Caco-2 (cell line): Measurements from ENCODE around the gene SPAG17. TPM values are rescaled to one million over a fixed set of nuclear protein-coding genes. Genes with fewer than 3 reads are reported as not detected.
A peak's percentile ranks its signal among the peaks of the same experiment; 100 is the strongest.

Source experiments
- BruUV-seq: library from RNA; stranded (reverse); fragments of 400-500 nt; replicated peaks from 2 replicates; lab custom pipeline; 2021; lab: Mats Ljungman, UMichigan
- CTCF ChIA-PET: fragments of 300-600 bp; sonication (Branson Sonifier 250); formaldehyde crosslinking; loops from one replicate; lab custom pipeline; 2022; ENCODE audit warnings: antibody characterized with exemption; lab: Charles Lee
- POLR2A ChIA-PET: fragments of 300-600 bp; sonication (Branson Sonifier 250); formaldehyde crosslinking; loops from one replicate; lab custom pipeline; 2022; ENCODE audit warnings: antibody characterized with exemption; lab: Charles Lee
- DNase-seq, 2 experiments: peaks; one replicate each; pipeline versions ENCODE4 v3.0.0 to v3.0.0-alpha.2; 2020 to 2022
- H3K27me3 ChIP-seq: replicated peaks from 2 replicates; pipeline ENCODE4 v1.6.0; 2011; ENCODE audit warnings: low read length; ENCODE audit not compliant: control insufficient read depth, insufficient read depth
- H3K36me3 ChIP-seq: 2 replicates; pipeline ENCODE4 v1.5.1; 2011; ENCODE audit warnings: low read length; ENCODE audit not compliant: control insufficient read depth, insufficient read depth
- H3K4me1 ChIP-seq: fragments of 250-450 bp; sonication (Bioruptor Pico); 2 replicates; pipeline ENCODE4 v1.5.1; 2020; ENCODE audit warnings: mild to moderate bottlenecking
- H3K4me3 ChIP-seq: 2 replicates; pipeline ENCODE4 v1.5.1; 2011; ENCODE audit warnings: low read depth, mild to moderate bottlenecking, control low read depth, low read length
- H3K9me3 ChIP-seq: fragments of 250-450 bp; sonication (Bioruptor Pico); 2 replicates; pipeline ENCODE4 v1.5.1; 2020; ENCODE audit warnings: mild to moderate bottlenecking, moderate library complexity
- H3K27ac Mint-ChIP-seq: one replicate; pipeline ENCODE4 v1.8.0; 2022; ENCODE audit warnings: mixed read lengths; ENCODE audit not compliant: unreplicated experiment
- H3K27me3 Mint-ChIP-seq: one replicate; pipeline ENCODE4 v1.8.0; 2022; ENCODE audit warnings: mixed read lengths; ENCODE audit not compliant: insufficient read depth, unreplicated experiment
- H3K36me3 Mint-ChIP-seq: one replicate; pipeline ENCODE4 v1.8.0; 2022; ENCODE audit warnings: mild to moderate bottlenecking, mixed read lengths; ENCODE audit not compliant: insufficient read depth, unreplicated experiment
- H3K4me1 Mint-ChIP-seq: one replicate; pipeline ENCODE4 v1.8.0; 2022; ENCODE audit warnings: low read depth, mixed read lengths; ENCODE audit not compliant: unreplicated experiment
- H3K4me3 Mint-ChIP-seq: one replicate; pipeline ENCODE4 v1.8.0; 2022; ENCODE audit warnings: mild to moderate bottlenecking, moderate library complexity, mixed read lengths; ENCODE audit not compliant: unreplicated experiment
- H3K9me3 Mint-ChIP-seq: one replicate; pipeline ENCODE4 v1.8.0; 2022; ENCODE audit warnings: mixed read lengths; ENCODE audit not compliant: unreplicated experiment
- intact Hi-C: fragments of 100-400 bp; cut with micrococcal nuclease; formaldehyde crosslinking; loops from one replicate; pipeline ENCODE4 v1.10.0; 2022; ENCODE audit not compliant: unreplicated experiment
- total RNA-seq: library from RNA; stranded (reverse); gene quantifications from 2 replicates; pipeline ENCODE4 v1.2.3, GENCODE V29; 2022
- TF ChIP-seq, protein P1 (sequence below), 2 experiments: fragments of 200-600 bp in 1 of 2; IDR thresholded peaks; 1 replicate in 1 of 2; 2 replicates in 1 of 2; pipeline versions ENCODE4 v1.5.1 to v1.8.0; 2011 to 2022; ENCODE audit warnings: antibody characterized with exemption in 1 of 2, control low read depth in 1 of 2, inconsistent platforms in 1 of 2, low read depth in 1 of 2, low read length in 1 of 2, mild to moderate bottlenecking in 1 of 2, moderate library complexity in 1 of 2; ENCODE audit not compliant: insufficient read depth in 1 of 2, severe bottlenecking in 1 of 2, unreplicated experiment in 1 of 2

The SPAG17 gene
- total RNA-seq, 1 experiment from 2014 or later: not detected

DNA sequence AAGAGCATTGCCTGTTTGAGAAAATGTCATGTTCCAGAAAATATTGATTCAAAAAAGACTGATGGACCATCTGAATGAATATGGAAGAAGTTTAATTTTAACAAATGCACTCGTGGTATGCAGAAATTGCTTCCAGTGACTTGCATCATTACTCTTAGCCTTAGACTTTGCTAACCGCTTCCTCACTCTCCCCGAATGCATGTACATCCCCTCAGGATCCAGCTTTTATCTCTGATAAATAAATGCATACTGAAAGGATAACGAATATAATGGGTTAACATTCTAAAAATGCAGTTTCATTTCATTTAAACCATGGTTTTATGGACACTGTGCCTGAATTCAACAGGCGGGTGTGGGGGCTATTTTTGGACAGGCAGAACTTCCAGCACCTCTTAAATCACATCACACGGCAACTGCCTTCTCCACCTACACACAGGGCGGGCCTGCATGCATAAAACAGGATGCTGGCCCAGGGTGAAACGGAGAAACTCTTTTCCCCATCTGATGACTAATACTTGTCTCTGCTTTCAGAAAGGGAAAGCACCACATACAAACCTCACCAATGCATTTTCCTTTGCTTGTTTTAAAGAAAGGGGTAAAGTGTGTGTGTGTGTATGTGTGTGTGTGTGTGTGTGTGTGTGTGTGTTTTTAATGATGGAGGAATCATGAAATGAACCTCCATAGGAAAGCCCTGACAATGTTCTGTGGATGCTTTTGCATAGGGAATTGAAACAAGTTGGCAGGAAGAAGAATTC, 48.7 kb downstream of the SPAG17 start:
- DNase-seq: no peak
- BruUV-seq: no TSS peak
- Histone ChIP-seq H3K36me3 (no peaks in the 10 kb centered on the region), H3K27me3 (no peaks in the 10 kb centered on the region), H3K9me3 (no peaks in the 10 kb centered on the region), H3K4me1 (no peaks in the 10 kb centered on the region), H3K4me3 (no peak overlapping the region)
- Mint-ChIP-seq H3K9me3 (no peaks in the 10 kb centered on the region), H3K4me3 (no peak overlapping the region), H3K4me1 (no peaks in the 10 kb centered on the region), H3K36me3 (no peaks in the 10 kb centered on the region), H3K27ac (no peak overlapping the region), H3K27me3 (peaks cover 7% of the 10 kb centered on the region)
- TF ChIP-seq, protein P1, sequence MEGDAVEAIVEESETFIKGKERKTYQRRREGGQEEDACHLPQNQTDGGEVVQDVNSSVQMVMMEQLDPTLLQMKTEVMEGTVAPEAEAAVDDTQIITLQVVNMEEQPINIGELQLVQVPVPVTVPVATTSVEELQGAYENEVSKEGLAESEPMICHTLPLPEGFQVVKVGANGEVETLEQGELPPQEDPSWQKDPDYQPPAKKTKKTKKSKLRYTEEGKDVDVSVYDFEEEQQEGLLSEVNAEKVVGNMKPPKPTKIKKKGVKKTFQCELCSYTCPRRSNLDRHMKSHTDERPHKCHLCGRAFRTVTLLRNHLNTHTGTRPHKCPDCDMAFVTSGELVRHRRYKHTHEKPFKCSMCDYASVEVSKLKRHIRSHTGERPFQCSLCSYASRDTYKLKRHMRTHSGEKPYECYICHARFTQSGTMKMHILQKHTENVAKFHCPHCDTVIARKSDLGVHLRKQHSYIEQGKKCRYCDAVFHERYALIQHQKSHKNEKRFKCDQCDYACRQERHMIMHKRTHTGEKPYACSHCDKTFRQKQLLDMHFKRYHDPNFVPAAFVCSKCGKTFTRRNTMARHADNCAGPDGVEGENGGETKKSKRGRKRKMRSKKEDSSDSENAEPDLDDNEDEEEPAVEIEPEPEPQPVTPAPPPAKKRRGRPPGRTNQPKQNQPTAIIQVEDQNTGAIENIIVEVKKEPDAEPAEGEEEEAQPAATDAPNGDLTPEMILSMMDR (IDR thresholded peaks at IDR 0.05; ENCODE audit: insufficient read depth in 1 of 2, low read depth in 1 of 2, low read length in 1 of 2, severe bottlenecking in 1 of 2, unreplicated experiment in 1 of 2): no peak
- CTCF ChIA-PET: no interaction called here
- intact Hi-C loops: no loop called here
- POLR2A ChIA-PET: no interaction called here

DNA sequence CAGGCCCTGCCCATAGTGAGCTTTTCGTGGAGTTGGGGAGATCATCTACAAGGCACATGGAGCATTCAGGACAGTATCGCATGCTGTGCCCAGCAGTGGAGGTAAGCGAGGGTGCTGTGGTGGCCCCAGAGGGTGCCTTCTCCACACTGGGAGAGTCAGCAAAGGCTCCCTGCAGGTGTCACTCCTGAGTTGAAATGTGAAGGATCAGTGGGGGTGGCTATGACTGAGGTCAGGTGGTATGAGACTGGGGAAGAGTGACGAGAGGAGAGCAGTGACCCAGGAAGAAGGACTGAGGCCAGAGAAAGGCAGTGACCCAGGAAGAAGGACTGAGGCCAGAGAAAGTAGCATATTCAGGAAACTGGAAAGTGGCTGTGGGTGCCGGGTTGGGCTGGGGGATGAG, 53.0 kb downstream of the SPAG17 start:
- Mint-ChIP-seq H3K4me1 (no peaks in the 10 kb centered on the region), H3K4me3 (no peak overlapping the region), H3K27me3 (peaks cover 4% of the 10 kb centered on the region), H3K9me3 (no peaks in the 10 kb centered on the region), H3K27ac (no peak overlapping the region), H3K36me3 (no peaks in the 10 kb centered on the region)
- ChIA-PET POLR2A (no interaction called here), CTCF (no interaction called here)
- H3K4me1 ChIP-seq: no peaks in the 10 kb centered on the region
- TF ChIP-seq, protein P1 (IDR thresholded peaks at IDR 0.05; ENCODE audit: insufficient read depth in 1 of 2, low read depth in 1 of 2, low read length in 1 of 2, severe bottlenecking in 1 of 2, unreplicated experiment in 1 of 2): no peak
- no peaks in the 10 kb centered on the region for H3K9me3 ChIP-seq
- intact Hi-C loops: no loop called here
- no peaks in the 10 kb centered on the region for H3K27me3 ChIP-seq
- BruUV-seq: no TSS peak
- DNase-seq: peak in 1 of 2 experiments; percentile 9
- H3K4me3 ChIP-seq: no peak overlapping the region
- no peaks in the 10 kb centered on the region for H3K36me3 ChIP-seq

DNA sequence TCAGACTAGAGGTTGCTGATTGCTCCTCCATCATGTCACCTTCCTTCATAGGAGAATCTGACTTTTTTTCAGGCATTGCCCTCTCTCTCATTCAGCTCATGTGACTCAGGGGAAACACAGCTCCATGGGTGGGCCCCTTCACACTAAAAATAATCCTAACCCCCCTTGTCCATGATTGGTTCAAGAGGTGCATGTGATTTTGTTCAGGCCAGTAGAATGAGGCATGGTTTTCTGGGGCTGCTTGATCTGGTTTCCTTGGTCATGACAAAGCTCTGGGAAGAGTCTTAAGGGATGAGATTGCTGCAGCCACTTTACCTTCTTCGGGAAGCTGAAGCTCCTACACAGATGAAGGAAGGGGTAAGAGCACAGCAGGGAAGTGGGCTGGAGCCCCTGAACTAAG, 56.3 kb downstream of the SPAG17 start:
- Mint-ChIP-seq H3K36me3 (no peaks in the 10 kb centered on the region), H3K9me3 (no peaks in the 10 kb centered on the region), H3K4me3 (no peak overlapping the region), H3K27me3 (no peaks in the 10 kb centered on the region), H3K27ac (no peak overlapping the region), H3K4me1 (no peaks in the 10 kb centered on the region)
- TF ChIP-seq, protein P1 (IDR thresholded peaks at IDR 0.05; ENCODE audit: insufficient read depth in 1 of 2, low read depth in 1 of 2, low read length in 1 of 2, severe bottlenecking in 1 of 2, unreplicated experiment in 1 of 2): no peak
- Histone ChIP-seq H3K27me3 (no peaks in the 10 kb centered on the region), H3K4me1 (no peaks in the 10 kb centered on the region), H3K36me3 (no peaks in the 10 kb centered on the region), H3K9me3 (no peaks in the 10 kb centered on the region), H3K4me3 (no peak overlapping the region)
- BruUV-seq: no TSS peak
- intact Hi-C loops: no loop called here
- ChIA-PET CTCF (no interaction called here), POLR2A (no interaction called here)
- DNase-seq: no peak
